Sciatic nerve (tissue), 2 donors: ENCODE results near the gene FBN3. TPM values are rescaled to one million over a fixed set of nuclear protein-coding genes. Genes with fewer than 3 reads are reported as not detected.

Experiments used
- ATAC-seq: fragments of 200-7000 bp; cut with Tn5 transposase; one replicate; pipeline ENCODE4 v1.9.1; 2020; ENCODE audit warnings: mild to moderate bottlenecking, moderate library complexity
- DNase-seq: peaks from one replicate; pipeline ENCODE4 v3.0.0-alpha.2; 2020; ENCODE audit warnings: low spot score
- intact Hi-C: fragments of 100-400 bp; cut with DNase I; formaldehyde crosslinking; loops from one replicate; pipeline ENCODE4 v1.14.2; 2022
- total RNA-seq: library from RNA; stranded (reverse); fragmentation: NEBNext Ultra II Directional; extraction: Animal tissue kit (Norgen Biotek cat#: 25700); gene quantifications from one replicate; pipeline ENCODE4 v1.2.1, GENCODE V29; 2021
- donor health status: DM: no; HTN: no; CAD: no.
- donor health status: DM: no; HTN: no; CAD: no.

Gene FBN3
- total RNA-seq, 1 donor from 2014 or later, result 0.85 TPM

- DNase-seq (no peak), ATAC-seq (no peak)
Measured at GRCh38 chr19:8150998-8151766, 1.8 kb upstream of the FBN3 start.

GRCh38 chr19:8150178-8150865 is 930 bp upstream of the FBN3 start:
- ATAC-seq (no peak), DNase-seq (no peak)
- intact Hi-C loops, result no loop called here

More at GRCh38 chr19:8150998-8151766, 1.8 kb upstream of the FBN3 start:
- intact Hi-C loops, result no loop called here

- DNase-seq (no peak), ATAC-seq (no peak)
- intact Hi-C loops, result no loop called here
Measured at GRCh38 chr19:8148410-8149260, 757 bp downstream of the FBN3 start.

- ATAC-seq (no peak), DNase-seq (no peak)
- intact Hi-C loops, result no loop called here
Measured at GRCh38 chr19:8148088-8148409, 1.3 kb downstream of the FBN3 start.

- intact Hi-C loops, result no loop called here
- no peak for ATAC-seq
Measured at GRCh38 chr19:8147582-8147978, 1.8 kb downstream of the FBN3 start.

GRCh38 chr19:8146877-8147581 is 2.4 kb downstream of the FBN3 start:
- intact Hi-C loops, result no loop called here
- ATAC-seq, result no peak
- no peak for DNase-seq

More at GRCh38 chr19:8147582-8147978, 1.8 kb downstream of the FBN3 start:
- no peak for DNase-seq

GRCh38 chr19:8144273-8144995 is 5.0 kb downstream of the FBN3 start:
- intact Hi-C loops, result no loop called here
- ATAC-seq (no peak), DNase-seq (no peak)

GRCh38 chr19:8143041-8143440 is 6.4 kb downstream of the FBN3 start:
- DNase-seq (no peak), ATAC-seq (no peak)

GRCh38 chr19:8142513-8142900 is 6.9 kb downstream of the FBN3 start:
- ATAC-seq (no peak), DNase-seq (no peak)
- intact Hi-C loops, result no loop called here

More at GRCh38 chr19:8143041-8143440, 6.4 kb downstream of the FBN3 start:
- intact Hi-C loops, result no loop called here

GRCh38 chr19:8141726-8142512 is 7.5 kb downstream of the FBN3 start:
- intact Hi-C loops, result no loop called here
- DNase-seq (no peak), ATAC-seq (no peak)

- DNase-seq (no peak), ATAC-seq (no peak)
- intact Hi-C loops, result no loop called here
Measured at GRCh38 chr19:8138201-8138600, 11.2 kb downstream of the FBN3 start.

GRCh38 chr19:8137425-8137824 is 12.0 kb downstream of the FBN3 start:
- DNase-seq (no peak), ATAC-seq (no peak)
- intact Hi-C loops, result no loop called here

- intact Hi-C loops, result no loop called here
- ATAC-seq (no peak), DNase-seq (no peak)
Measured at GRCh38 chr19:8135946-8136618, 13.3 kb downstream of the FBN3 start.

- DNase-seq (no peak), ATAC-seq (peak; percentile 65)
- intact Hi-C loops, result no loop called here
Measured at GRCh38 chr19:8132858-8133458, 16.4 kb downstream of the FBN3 start.

- DNase-seq, result no peak
- intact Hi-C loops, result no loop called here
- no peak for ATAC-seq
Measured at GRCh38 chr19:8131517-8131916, 17.9 kb downstream of the FBN3 start.

GRCh38 chr19:8129061-8129618 is 20.3 kb downstream of the FBN3 start:
- intact Hi-C loops, result no loop called here
- no peak for DNase-seq
- ATAC-seq, result no peak

GRCh38 chr19:8128551-8128950 is 20.8 kb downstream of the FBN3 start:
- intact Hi-C loops, result no loop called here
- no peak for DNase-seq
- ATAC-seq, result no peak
